ENCODE results near the gene HECTD4. TPM values are rescaled to one million over a fixed set of nuclear protein-coding genes. Genes with fewer than 3 reads are reported as not detected.
"Not testable (repeated sequence)": the region's sequence is repeated elsewhere in the genome, so short reads cannot be mapped to it uniquely, and the experiment has no call there.

Gene HECTD4
- total and polyA plus RNA-seq, 2 experiments from 2014 or later: 29.4 to 33.7 TPM

- H3K4me3 ChIP-seq: no peak overlapping the region
- peaks cover 15% of the 10 kb centered on the region for H3K4me1 ChIP-seq (ENCODE audit: low read depth)
- no peak overlapping the region for H3K27ac ChIP-seq
- no peak for DNase-seq (ENCODE audit: low read depth in 1 of 2, low spot score in 1 of 2)
- TF ChIP-seq CTCF (IDR thresholded peaks at IDR 0.05; ENCODE audit: low read depth, low read length): no peak
- no peaks in the 10 kb centered on the region for H3K36me3 ChIP-seq
- no peaks in the 10 kb centered on the region for H3K27me3 ChIP-seq
- H3K9me3 ChIP-seq (ENCODE audit: low read depth): no peaks in the 10 kb centered on the region
Observed at GRCh38 chr12:112350593-112351592, 31.3 kb downstream of the HECTD4 start.

DNA sequence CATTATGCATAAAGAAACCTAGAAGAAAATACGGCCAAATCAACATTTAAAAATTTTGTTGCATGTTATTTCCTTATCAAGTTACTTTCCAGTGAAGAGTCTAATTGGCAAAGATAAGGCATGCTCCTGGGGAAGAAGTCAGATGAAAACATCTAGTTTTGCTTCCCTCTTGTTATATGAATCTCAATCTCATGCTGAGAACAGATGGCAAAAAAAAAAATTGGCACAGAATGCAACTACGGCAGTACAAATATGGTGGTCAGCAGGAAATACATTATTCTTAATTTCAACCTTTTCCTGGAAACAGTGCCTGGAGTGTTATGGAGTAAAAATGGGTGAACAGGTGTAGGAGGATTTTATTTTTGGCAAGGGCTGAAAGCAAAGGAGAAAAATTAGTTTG lies 32.8 kb downstream of the HECTD4 start:
- Histone ChIP-seq H3K27me3 (no peaks in the 10 kb centered on the region), H3K4me3 (no peak overlapping the region), H3K36me3 (no peaks in the 10 kb centered on the region), H3K4me1 (ENCODE audit: low read depth) (peaks cover 15% of the 10 kb centered on the region), H3K27ac (no peak overlapping the region), H3K9me3 (ENCODE audit: low read depth) (no peaks in the 10 kb centered on the region)
- TF ChIP-seq CTCF (IDR thresholded peaks at IDR 0.05; ENCODE audit: low read depth, low read length): no peak
- DNase-seq (ENCODE audit: low read depth in 1 of 2, low spot score in 1 of 2): peak in 1 of 2 donors; percentile 10

DNA sequence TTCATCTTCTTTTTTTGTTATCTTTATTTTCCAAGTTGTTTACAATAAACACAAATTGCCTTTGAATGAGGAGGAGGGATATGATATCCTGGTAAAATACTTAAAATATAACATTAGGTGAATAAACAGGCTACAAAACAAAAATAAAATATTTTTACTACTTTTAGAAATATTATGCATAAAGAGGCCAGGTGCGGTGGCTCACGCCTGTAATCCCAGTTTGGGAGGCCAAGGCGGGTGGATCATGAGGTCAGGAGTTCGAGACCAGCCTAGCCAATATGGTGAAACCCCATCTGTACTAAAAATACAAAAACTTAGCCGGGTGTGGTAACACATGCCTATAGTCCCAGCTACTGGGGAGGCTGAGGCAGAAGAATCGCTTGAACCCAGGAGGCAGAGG lies 33.3 kb downstream of the HECTD4 start:
- not testable (repeated sequence) for H3K36me3 ChIP-seq; H3K27ac ChIP-seq; H3K27me3 ChIP-seq; DNase-seq (ENCODE audit: low read depth in 1 of 2, low spot score in 1 of 2); H3K9me3 ChIP-seq (ENCODE audit: low read depth); H3K4me3 ChIP-seq
- H3K4me1 ChIP-seq (ENCODE audit: low read depth): peaks cover 15% of the 10 kb centered on the region

DNA sequence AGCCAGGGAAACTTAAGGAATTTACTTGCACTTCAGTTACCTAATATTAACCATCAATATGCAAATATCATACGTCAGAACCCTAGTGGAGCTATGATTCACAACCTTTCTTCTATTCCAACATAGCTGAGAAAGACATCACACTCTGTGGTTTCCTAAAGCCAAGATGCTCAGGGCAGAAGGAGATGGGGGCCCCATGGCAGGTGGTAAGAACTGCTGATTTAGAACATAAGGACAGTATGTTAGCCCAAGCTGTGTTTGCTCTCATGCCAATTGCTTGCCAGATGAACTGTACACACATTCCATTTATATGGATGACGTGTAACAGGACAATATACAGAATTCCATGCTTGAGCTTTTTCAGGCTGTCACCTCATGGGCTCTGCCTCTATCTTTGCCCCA lies 34.6 kb downstream of the HECTD4 start:
- Histone ChIP-seq H3K27ac (peak overlapping the region; percentile 62), H3K27me3 (no peaks in the 10 kb centered on the region), H3K9me3 (ENCODE audit: low read depth) (no peaks in the 10 kb centered on the region), H3K4me3 (no peak overlapping the region), H3K4me1 (ENCODE audit: low read depth) (peaks cover 15% of the 10 kb centered on the region), H3K36me3 (no peaks in the 10 kb centered on the region)
- no peak for TF ChIP-seq CTCF (IDR thresholded peaks at IDR 0.05; ENCODE audit: low read depth, low read length)
- DNase-seq (ENCODE audit: low read depth in 1 of 2, low spot score in 1 of 2): peak; percentile 42 to 70

- Histone ChIP-seq H3K9me3 (ENCODE audit: low read depth) (no peaks in the 10 kb centered on the region), H3K4me3 (no peak overlapping the region), H3K4me1 (ENCODE audit: low read depth) (peaks cover 19% of the 10 kb centered on the region), H3K27me3 (no peaks in the 10 kb centered on the region), H3K27ac (peak overlapping the region; percentile 42), H3K36me3 (no peaks in the 10 kb centered on the region)
- TF ChIP-seq CTCF (IDR thresholded peaks at IDR 0.05; ENCODE audit: low read depth, low read length): no peak
- no peak for DNase-seq (ENCODE audit: low read depth in 1 of 2, low spot score in 1 of 2)
Observed at GRCh38 chr12:112346194-112346593, 36.0 kb downstream of the HECTD4 start.

DNA sequence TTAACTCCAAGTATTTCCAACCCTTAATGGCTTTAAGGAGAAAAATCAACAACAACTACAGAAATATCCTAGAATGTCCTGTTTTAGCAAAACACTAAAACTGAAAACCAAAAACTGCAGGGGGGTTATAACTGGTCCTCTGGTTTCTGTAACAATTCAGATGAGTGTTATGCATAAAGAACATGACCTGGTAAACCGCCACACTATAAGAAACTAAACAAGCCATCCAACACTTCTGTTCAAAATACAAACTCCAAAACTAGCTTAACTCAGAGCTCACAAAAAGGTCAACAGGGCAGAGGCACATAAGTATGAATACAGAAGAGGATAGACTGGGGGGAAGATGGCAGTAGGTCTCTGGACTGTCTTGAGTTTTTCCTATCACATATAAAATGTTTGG lies 38.0 kb downstream of the HECTD4 start:
- no peak for DNase-seq (ENCODE audit: low read depth in 1 of 2, low spot score in 1 of 2)
- Histone ChIP-seq H3K27ac (no peak overlapping the region), H3K4me3 (no peak overlapping the region), H3K9me3 (ENCODE audit: low read depth) (no peaks in the 10 kb centered on the region), H3K27me3 (no peaks in the 10 kb centered on the region), H3K4me1 (ENCODE audit: low read depth) (peaks cover 19% of the 10 kb centered on the region), H3K36me3 (no peaks in the 10 kb centered on the region)
- TF ChIP-seq CTCF (IDR thresholded peaks at IDR 0.05; ENCODE audit: low read depth, low read length): no peak
